Stimulated activated naive CD8-positive, alpha-beta T cell treated with anti-CD3 and anti-CD28 coated beads, Interleukin-15, Interleukin-2, amounts not matched to agents 100 U/mL and 50 U/mL, for 24 hours (primary cell): Measurements from ENCODE around the gene SEPSECS.

Experiments
- ATAC-seq: fragments of 150-1000 bp; cut with Tn5 transposase; one replicate; pipeline ENCODE4 v1.10.0; 2021
- DNase-seq: peaks from one replicate; pipeline ENCODE4 v3.0.0; 2021

The SEPSECS gene

DNA sequence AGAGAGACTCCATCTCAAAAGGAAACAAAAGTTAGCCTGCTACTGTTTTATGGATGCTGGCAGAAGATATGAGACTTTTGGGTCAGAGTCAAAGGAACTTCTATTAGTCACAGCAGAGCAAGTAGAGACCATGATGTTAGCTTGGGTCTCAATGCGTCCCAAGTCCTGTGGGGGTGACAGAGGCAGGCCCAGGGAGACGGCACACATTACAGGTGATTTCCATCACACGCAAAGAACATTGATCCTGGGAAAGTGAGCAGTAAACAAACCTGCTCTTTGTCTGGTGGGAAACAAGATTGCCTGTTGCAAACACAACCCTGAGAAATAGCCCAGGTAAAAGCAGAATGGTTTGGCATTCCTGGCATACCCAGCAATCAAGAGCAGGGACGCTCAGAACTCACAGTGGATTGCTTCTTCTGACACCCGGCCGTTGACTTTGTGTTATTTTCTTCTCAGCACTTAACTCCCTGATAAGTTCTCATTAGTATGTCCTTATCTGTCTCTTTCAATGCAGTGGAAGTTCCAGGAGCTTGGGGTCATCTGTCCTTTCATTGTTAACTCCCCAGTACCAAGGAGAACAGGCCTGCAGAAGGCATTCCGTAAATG lies 78.3 kb downstream of the SEPSECS start:
- DNase-seq = no peak
- ATAC-seq = no peak

DNA sequence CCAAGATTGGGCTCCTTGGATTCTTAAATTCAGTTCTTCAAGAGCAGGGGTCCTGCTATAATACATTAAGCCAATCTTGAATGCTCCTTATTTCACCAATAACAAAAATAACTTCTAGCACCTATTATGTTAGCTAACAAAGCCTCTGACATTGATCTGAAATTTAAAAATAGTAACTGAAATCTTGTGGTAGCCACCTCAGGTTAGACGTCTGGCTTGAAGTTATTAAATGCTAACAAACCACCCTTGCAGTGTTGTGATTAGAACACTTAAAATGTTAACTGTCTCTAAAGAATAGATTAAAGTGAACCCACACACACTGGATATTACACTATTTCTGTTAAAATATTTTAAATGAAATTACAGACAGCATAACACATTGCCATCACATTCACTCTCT lies 79.7 kb downstream of the SEPSECS start:
- no peak for ATAC-seq

DNA sequence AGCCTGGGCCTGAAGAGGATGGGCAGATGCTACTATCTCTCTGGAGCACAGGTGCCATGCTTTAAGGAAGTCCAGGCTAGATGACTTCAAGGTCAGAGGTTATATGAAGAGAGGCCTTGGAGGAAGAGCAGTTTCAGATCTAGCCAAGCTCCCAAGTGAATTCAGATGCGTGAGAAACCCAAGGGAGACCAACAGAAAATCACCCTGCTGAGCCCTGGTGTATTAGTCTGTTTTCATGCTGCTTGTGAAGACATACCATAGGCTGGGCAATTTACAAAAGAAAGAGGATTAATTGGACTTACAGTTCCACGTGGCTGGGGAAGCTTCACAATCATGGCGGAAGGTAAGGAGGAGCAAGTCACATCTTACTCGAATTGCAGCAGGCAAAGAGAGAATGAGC lies 81.7 kb downstream of the SEPSECS start:
- DNase-seq = no peak
- ATAC-seq = no peak

More for the DNA sequence above, 79.7 kb downstream of the SEPSECS start:
- DNase-seq = no peak

DNA sequence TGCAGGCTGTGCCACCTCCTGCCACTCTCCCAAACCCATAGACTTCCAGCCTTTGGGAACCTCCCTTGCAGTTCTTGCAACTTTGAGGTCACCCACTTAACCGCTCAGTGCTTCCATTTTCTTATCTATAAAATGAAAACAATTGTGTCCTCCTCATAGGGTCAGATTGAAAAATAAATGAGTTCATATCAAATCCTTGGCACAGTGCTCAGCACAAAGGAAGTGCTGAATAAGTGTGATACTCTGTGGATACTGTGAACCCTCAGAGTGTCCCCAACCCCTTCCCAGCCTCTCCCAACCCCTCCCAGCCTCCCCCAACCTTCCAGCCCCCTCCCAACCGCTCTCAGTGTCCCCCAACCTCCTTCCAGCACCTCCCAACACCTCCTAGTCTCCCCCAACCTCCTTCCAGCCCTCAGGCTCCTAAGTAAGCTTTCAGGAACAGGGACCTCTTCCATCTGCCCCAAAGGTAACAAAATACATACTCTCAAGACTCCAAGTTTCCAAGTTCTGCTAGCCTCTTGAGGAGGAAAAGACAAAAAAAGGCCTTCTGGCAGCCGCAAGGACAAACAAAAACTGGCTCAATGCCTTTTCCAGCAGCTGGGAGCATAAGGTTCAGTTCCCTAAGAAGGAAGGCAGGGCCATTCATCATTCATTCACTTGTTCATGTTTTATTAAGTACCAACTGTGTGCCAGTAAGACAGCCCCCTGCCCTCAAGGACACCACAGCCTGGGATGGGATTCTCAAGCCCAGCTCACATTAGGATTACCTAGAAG lies 83.4 kb downstream of the SEPSECS start:
- ATAC-seq (no peak), DNase-seq (no peak)

DNA sequence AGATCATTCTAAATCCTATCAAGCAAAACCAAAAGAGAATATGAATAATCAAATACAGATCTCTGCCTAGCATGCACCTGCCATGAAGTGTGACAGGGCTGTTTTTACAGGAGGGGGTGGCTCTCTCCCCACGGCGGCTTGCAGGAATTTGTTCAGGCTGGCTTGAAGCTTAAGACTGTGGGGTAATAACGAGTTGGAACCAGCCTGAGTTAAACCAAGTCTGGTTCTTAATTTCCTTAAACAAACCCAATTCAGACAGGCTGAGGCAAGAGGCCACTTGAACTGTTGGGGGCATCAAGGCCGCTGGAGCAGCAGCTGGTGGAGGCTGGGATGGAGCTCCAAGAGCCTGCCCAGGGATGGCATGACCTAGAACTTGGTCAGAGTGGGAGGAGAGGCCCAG lies 84.4 kb downstream of the SEPSECS start:
- DNase-seq (no peak), ATAC-seq (no peak)

DNA sequence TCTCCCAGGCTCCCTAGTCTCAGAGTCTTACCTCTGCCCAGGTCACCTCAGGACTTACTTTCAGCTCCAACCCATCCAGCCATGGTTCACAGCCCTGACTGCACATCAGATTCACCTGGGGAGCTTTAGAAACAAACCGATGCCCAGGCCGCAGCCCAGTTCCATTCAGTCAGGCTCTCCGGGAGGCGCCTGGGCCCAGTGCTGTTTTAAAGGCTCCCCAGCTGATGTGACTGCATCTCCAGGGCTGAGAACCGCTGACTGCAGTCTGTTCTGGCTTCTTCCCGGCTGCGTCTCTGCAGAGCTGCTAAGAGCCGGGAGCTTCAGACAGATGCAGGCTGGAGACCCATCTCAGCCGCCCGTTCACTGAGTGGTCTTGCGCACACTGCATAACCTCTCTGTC lies 85.1 kb downstream of the SEPSECS start:
- ATAC-seq (no peak), DNase-seq (no peak)

DNA sequence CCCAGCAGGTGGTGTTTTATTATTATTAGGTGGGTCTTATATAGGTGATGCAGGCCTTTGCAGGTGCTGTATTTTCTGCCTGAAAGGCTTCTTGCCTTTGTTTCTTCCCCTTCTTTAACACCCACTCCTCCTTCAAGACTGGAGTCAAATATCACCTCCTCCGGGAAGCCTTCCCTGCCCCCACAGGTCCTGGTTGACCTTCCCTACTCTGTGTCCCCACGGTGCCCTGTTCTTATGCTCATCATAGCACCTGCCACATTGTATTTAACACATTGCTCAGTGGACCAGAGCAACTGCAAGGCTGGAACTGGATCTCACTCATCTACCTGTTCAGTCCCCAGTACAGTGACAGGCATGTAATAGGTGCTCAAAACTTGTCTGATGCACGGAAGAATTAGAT lies 89.7 kb downstream of the SEPSECS start:
- no peak for DNase-seq
- no peak for ATAC-seq
